HG03139 (cell line): ENCODE measurements around the gene NEU2.

Experiments
- ATAC-seq: cut with Tn5 transposase; IDR thresholded peaks from one replicate; pipeline ENCODE4 v1.9.1; 2021; ENCODE audit not compliant: unreplicated experiment

The NEU2 gene

DNA sequence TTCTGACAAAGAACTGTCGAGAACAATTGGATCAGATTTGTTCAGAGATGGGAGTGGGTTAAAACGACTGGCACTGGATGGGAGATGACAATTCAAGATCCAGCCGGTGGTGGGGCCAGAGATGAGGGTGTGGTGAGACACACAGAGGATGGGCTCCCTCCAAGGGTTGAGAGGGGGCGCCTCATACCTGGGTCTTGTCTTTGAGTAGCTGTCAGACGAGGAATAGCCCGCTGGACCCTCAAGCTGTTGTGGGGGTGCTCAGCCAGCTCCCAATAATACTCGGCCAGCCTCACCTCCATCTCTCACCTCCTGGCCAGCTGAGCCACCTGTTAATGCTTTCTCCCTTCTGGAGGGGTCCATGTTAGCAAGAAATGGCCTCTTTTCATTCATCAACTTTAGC is 41.6 kb downstream of the NEU2 start:
- no peak for ATAC-seq

DNA sequence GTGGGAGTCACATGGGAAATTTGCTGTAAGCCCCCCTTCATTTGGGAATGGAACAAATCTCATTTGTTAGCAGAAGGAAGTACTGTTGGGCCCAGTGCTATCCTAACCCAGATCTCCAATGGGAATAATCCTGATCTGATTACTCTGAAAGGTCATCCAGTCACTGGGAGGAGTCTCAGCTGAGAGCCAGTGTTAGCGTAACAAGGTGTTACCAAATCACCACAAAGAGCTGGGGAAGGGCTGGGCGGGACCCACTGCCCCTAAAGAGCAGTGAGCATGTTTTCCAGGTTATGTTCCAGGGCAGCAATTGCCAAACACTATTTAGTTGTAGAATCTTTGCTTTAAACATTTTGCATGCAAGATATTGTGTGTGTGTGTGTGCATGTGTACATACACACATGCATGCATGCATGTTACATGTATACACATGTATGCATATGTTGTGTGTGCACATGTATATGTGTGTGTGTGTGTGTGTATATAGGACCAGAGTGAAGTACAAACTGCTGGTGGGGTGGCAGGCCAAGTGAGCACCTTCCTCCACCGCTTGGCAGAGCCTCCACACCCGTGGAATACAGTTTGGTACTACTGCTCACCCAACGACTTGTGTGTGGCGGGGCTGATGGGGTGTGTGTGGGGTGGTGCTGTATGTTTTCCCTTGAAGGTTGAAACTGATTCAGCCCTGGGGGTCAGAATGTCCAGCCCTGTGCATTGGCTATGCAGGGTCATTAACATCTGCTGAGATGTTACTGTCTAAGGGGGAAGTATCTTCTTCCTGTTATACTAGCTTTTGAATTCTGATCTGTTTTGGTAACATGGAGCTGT is 42.9 kb downstream of the NEU2 start:
- ATAC-seq: peak; percentile 21

DNA sequence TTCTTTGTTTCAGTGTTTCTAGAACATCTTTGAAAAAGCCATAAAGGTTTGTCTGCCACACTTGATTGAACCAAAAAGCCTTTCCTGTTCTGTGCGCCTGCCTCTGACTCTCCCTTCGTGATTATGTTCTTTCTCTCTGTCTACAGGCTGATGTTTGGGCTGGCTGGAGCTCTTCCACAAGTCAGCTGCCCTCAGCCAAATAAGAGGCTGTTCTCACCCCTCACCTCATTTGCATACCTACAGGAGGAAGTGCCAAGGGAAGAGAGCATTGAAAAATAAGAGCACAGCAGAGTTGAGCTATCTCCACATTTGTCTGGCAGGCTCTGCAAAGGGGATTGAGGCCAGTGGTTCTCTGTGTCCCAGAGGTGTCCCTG is 43.5 kb downstream of the NEU2 start:
- ATAC-seq: peak; percentile 51

DNA sequence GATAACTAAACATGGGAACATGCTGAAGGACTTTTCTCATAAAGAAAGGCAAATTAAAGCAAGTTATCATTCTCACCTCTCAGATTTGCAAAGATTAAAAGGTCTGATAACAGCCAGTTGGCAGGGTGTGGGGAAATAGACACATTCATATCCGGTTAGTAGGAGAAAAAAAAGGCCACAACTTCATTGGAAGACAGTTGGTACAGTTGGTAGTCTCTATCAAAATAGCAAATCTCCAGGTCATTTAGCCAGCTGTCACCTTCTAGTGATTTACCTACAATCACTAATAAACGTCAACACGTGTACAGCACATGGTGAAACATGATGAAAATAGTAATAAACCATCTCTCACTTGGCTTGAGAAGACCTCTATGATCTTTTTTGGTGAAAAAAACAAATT is 44.3 kb downstream of the NEU2 start:
- no peak for ATAC-seq

DNA sequence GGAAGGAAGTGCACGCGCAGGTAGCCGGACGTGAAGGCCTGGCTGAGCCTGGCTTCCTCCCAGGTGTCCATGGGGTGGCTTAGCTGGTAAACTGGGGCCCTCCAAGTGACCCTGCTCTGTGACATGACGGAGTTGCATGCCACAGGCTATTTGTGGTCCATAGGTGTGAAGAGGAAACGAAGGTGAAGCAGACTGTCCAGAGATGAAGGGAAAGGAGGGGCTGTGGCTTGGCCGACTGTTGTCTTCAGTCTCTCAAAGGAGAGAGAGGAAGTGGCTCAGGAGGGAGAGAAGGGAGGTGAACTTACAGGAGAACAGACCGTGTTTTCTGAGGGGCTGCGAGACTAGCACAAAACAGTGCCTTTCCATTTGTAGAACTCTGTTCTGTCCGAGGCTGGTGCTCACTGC is 47.0 kb downstream of the NEU2 start:
- peak; percentile 34 for ATAC-seq

DNA sequence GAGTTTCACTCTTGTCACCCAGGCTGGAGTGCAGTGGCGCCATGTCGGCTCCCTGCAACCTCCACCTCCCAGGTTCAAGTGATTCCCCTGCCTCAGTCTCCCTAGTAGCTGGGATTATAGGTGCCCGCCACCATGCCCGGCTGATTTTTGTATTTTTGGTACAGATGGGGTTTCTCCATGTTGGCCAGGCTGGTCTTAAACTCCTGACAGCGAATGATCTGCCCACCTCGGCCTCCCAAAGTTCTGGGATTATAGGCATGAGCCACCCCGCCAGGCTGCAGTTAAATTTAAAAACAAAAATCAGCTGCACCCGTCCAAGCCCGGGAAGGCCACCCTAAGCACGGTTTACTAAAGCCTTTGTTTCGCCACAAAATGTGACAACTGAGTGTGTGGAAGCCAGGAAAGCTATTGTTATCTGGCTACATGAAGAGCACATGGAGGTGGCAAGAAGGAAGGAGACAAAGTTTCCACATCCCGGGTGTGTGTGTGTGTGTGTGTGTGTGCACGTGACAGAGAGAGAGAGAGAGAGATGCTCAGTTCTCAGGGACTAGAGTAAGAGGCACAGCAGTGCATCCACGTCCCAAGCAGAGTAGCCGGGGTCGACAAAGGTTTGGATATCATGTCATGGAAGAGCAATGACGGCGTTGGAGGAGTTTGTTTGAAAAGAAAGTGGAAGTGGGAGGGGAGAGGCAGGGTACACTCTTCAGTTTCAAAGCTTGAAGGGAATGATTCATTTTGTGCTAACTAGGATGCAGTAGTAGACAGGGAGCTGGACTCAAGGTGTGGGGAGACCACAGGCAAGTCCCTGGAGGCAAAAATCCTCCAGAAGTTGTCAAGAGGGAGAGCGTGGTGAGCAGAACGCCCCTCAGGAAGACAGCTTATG is 47.7 kb downstream of the NEU2 start:
- ATAC-seq: no peak

DNA sequence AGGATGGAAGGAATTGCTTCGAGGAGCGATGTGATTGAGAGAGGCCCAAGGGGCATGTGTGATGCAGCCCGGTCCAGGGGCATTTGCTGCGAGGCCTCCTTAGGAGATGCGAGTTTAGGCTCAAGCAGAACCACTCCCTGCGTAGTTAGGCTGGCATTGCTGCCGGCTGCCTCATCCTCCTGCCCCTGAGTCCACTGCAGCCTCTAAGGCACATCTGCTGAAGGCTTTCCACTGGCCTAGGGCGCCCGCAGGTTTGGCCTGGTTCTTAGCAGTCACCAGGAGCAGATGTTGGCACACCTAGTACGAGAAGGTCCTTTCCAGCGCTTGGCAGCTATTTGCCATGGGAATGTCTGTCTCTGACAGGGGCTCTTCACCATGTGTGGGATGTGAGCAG is 48.4 kb downstream of the NEU2 start:
- no peak for ATAC-seq

DNA sequence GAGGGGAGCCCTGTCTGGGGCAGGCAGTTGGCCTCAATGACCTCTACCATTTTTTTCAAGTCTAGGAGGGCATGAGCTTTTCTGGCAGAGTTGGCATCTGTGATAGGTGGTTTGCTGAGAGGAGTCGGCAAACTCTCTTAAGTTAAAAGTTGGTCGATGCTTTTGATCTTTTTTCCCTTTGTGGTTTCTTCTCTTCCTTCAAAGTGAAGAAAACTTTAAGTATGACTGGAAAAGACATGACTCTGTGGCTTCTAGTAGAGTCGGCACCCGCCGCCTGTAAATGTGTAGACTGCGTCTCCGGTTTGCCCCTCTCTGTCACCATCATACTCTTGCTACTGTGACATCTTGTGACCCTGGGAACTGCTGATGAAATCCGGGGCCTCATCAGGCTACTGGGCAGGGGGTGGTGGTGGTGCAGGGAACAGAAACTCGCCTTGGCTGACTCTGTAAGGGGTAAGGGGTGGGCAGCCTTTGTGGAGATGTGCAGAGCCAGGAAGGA is 48.8 kb downstream of the NEU2 start:
- no peak for ATAC-seq

DNA sequence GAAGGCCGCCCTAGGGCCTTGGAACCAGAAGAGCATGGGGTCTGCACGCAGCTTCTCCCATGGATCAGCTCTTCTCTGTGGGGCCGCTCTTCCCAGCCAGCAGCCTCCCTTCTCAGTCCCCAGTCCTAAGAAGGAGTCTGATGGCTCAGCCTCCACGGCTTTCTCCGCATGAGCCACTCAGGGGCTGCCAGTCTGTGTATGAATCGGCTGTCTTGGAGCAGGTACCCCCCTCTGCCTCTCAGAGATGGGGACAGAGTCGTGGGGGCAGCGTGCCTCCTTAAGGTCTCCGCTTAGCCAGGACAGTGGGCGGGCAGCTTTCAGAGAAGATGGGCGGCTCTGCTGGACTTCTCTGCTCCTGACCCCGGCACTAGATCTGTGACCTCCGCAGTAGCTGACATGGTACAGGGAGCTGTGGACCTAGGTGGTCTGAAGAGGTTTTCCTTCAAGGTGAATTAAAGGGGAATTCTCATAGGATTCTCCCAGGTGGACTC is 49.3 kb downstream of the NEU2 start:
- no peak for ATAC-seq

DNA sequence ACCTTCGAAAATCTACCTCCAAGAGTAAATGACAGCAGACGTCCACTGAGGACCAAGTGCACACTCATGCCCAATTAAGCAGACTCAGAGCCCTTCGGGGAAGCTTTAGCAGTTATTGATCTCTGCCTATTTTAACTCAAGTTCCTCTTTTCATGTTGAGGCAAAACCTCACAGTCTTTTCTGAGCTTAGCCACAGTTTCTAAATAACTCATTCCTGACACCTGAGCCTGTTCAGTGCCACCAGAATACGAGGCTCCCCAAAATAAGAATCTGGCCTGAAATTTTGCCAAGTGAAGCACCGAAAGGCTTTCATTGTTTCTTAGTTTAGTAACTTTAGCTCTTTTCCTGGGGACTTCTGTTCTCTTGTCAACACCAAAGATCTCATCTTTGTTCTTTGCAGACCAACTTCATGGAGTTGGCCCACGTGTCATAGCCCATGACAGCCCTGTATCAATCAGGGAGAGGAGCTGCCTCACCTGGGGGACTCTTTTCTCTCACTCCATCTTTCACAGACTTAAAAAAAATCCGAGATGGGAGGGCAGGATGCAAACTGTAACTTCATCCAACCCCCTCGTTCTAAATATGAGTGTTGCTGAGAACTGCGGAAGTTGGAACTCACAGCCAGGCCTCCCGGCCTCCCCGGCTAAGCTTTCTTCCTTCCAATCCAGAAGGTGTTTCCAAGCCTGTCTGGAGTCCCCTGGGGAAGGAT is 49.9 kb downstream of the NEU2 start:
- ATAC-seq: peak; percentile 31

DNA sequence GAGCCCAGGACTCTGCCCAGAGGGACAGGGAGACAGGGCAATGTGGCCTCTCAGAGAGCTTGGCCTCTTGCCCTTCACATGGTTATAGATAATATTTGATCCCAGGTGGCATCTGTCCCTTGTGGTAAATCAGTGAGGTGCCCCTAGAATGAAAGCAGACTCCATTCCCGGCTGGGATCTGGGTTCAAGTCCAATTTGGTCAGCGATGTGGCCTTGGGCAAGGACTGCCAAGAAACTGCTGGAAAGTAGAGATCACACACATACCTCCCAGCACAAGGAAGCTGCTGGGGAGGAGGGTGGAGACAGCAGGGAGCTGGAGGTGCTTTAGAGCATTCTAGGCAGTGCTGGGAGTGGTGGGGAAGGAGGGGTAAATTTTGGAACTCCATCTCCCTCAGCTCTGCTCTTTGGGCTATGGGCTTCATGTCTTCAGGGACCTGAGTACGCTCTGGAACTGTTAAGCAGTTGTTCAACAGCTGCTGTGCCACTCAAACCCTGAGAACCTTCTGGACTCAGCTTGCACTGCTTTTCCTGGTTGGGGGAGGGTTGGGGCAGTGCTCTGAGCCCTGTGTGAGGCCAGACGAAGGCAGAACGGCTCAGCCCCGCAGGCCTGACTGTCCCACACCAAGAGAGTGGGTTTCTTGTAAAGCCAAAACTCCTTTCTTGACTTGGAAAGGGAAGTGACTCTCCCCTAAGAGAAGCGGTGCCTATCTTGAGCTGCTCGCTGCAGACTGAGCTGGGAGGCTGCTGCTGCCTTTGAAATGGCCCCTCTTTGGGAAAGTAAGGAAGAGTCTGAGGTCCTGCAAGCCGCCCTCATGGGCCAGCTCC is 50.7 kb downstream of the NEU2 start:
- no peak for ATAC-seq

DNA sequence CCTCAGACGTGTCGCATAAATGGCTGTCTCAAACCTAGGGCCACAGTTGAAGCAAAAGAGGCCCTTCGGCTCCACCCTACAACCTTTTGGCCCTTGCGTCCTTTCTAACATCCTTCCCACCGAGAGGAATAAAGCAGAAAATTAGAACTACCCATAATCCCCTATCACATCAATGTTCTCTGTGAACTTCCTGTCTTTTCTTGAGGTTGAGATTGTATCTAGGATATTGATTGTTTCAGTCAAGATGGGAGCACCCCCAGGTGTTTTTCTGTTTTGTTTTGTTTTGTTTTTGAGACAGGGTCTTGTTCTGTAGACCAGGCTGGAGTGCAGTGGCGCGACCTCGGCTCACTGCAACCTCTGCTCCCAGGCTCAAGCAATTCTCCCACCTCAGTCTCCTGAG is 51.3 kb downstream of the NEU2 start:
- no peak for ATAC-seq

DNA sequence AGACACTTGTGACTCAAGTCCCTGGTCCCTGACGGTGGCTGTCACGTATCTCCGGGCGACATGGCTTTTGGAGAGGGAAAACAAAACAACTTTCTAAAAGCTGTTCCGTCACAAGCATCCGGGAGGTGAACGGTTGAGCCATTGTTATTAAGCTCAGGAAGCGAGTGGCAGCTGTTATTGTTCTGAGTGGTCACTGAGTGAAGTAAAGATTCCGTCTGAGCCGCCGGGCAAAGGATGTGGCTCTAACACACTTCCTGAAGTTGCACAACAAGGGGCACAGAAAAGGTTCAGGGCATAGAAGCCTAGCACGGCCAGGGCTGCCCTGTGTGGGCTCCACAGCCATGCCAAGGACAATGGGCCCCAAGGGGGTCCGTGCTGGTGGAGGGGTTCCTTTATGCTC is 52.0 kb downstream of the NEU2 start:
- ATAC-seq: no peak
